ENCODE results near the gene SLC37A2. TPM values are rescaled to one million over a fixed set of nuclear protein-coding genes. Genes with fewer than 3 reads are reported as not detected.

The SLC37A2 gene
- total and polyA plus RNA-seq, 2 of the 13 experiments (the other 11 are each of a cell fraction or from before 2014, with no cell fraction given) = 4.6 to 7.1 TPM

DNA sequence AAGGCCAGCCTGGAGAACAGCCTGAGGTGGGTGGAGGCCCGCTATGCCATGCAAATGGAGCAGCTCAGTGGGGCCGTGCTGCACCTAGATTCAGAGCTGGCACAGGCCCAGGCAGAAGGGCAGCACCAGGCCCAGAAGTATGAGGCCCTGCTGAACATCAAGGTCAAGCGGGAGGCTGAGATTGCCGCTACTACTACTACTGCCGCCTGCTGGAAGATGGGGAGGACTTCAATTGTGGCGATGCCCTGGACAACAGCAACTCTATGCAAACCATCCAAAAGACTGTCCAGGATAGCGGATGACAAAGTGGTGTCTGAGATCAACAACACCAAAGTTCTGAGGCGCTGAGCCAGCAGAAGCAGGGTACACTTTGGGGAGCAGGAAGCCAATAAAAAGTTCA, 51.4 kb downstream of the SLC37A2 start (continued):
- TF ChIP-seq, protein P1, sequence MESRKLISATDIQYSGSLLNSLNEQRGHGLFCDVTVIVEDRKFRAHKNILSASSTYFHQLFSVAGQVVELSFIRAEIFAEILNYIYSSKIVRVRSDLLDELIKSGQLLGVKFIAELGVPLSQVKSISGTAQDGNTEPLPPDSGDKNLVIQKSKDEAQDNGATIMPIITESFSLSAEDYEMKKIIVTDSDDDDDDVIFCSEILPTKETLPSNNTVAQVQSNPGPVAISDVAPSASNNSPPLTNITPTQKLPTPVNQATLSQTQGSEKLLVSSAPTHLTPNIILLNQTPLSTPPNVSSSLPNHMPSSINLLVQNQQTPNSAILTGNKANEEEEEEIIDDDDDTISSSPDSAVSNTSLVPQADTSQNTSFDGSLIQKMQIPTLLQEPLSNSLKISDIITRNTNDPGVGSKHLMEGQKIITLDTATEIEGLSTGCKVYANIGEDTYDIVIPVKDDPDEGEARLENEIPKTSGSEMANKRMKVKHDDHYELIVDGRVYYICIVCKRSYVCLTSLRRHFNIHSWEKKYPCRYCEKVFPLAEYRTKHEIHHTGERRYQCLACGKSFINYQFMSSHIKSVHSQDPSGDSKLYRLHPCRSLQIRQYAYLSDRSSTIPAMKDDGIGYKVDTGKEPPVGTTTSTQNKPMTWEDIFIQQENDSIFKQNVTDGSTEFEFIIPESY (CRISPR knock-in tag; IDR thresholded peaks at IDR 0.05) = peak; percentile 54; the same call in 1 of the 2 replicates
- 0 out of 2 replicates have a peak, but pooled peaks have one; percentile 19 for TF ChIP-seq KAT8 (CRISPR knock-in tag; IDR thresholded peaks at IDR 0.05)

DNA sequence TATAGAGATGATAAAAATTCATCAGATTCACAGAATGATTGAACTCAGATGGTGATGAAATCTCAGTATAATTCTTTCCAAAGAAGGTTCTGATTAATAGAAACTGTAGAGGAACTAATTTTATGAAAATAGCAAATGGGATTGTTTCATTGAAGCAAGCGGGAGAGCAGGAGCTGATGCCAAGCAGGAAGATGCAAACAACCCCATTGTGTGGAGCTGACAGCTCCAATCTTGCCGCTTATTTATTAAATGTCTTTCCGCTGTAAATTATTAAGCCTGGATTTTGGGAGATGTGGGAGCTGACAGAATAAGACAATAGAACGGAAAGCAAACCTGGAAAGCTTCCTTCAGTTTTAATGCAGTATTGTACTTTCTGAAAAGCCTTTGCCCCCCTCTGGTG, 54.3 kb downstream of the SLC37A2 start:
- Histone ChIP-seq H3K9ac (ENCODE audit: insufficient read depth, low read depth, low read length) (no peak overlapping the region), H3K4me2 (ENCODE audit: low read depth, low read length) (no peak overlapping the region), H3K9me3 (ENCODE audit: low read length) (no peaks in the 10 kb centered on the region), H3K4me3 (replicated peaks in 1 of 3; ENCODE audit: insufficient read depth in 1 of 3, low read depth in 2 of 3, low read length in 3 of 3) (no peak overlapping the region), H3K27ac (ENCODE audit: extremely low read length, insufficient read depth, low read length) (no peak overlapping the region), H3K79me2 (ENCODE audit: insufficient read depth, low read length) (no peaks in the 10 kb centered on the region), H3K27me3 (ENCODE audit: control insufficient read depth in 1 of 2, insufficient read depth in 2 of 2, low read length in 2 of 2) (0 out of 5 replicates have a peak, but pooled peaks cover 0 to 4% of the 10 kb centered on the region in 2 experiments), H2AFZ (ENCODE audit: low read length) (no peak overlapping the region), H4K20me1 (ENCODE audit: insufficient read depth, low read length) (no peaks in the 10 kb centered on the region), H3K4me1 (ENCODE audit: insufficient read depth, low read length) (peaks cover 2% of the 10 kb centered on the region), H3K36me3 (replicated peaks in 1 of 2; ENCODE audit: control insufficient read depth in 1 of 2, insufficient read depth in 2 of 2, low read length in 2 of 2) (no peaks in the 10 kb centered on the region)
- ATAC-seq (no peak), DNase-seq (ENCODE audit: low spot score) (no peak), FAIRE-seq (no peak)
- WGBS (ENCODE audit: low lambda C conversion rate) = 29% methylated on average over 4 of the region's 4 CpGs
- TF ChIP-seq ARNTL (CRISPR knock-in tag; IDR thresholded peaks at IDR 0.05) = no peak
- no peak for TF ChIP-seq MEF2D (CRISPR knock-in tag; IDR thresholded peaks at IDR 0.05)
- TF ChIP-seq ZNF232 (CRISPR knock-in tag; IDR thresholded peaks at IDR 0.05; ENCODE audit: borderline replicate concordance) = no peak
- no peak for TF ChIP-seq ATRX (CRISPR knock-in tag; IDR thresholded peaks at IDR 0.05; ENCODE audit: borderline replicate concordance)
- no peak for TF ChIP-seq SAFB2 (CRISPR knock-in tag; IDR thresholded peaks at IDR 0.05; ENCODE audit: borderline replicate concordance, low read depth)
- TF ChIP-seq JUN (CRISPR knock-in tag; IDR thresholded peaks at IDR 0.05) = no peak
- TF ChIP-seq BHLHE40 (IDR thresholded peaks at IDR 0.05; ENCODE audit: low read length) = no peak
- in situ Hi-C loops (cut with HindIII; ENCODE audit: extremely low pct_ligation_motif_present, low pct_unique_long_range_greater_than_20kb) (no loop called here), intact Hi-C loops (cut with micrococcal nuclease; ENCODE audit: unreplicated experiment) (no loop called here)
- BruUV-seq (replicated peaks) = no TSS peak
- ChIA-PET CTCF (ENCODE audit: low intra/inter-chr PET ratio, low total read pairs) (no interaction called here), POLR2A (interaction anchor here (0.7 kb wide), 1 partner anchor 26 kb away, joined by 3 read pairs; no protein-coding TSS in a partner anchor)
